HG02759 (cell line): ENCODE measurements around the gene CACNB1.

Source experiments
- ATAC-seq: cut with Tn5 transposase; IDR thresholded peaks from one replicate; pipeline ENCODE4 v1.9.1; 2021; ENCODE audit warnings: mild to moderate bottlenecking, moderate library complexity; ENCODE audit not compliant: unreplicated experiment

The CACNB1 gene

DNA sequence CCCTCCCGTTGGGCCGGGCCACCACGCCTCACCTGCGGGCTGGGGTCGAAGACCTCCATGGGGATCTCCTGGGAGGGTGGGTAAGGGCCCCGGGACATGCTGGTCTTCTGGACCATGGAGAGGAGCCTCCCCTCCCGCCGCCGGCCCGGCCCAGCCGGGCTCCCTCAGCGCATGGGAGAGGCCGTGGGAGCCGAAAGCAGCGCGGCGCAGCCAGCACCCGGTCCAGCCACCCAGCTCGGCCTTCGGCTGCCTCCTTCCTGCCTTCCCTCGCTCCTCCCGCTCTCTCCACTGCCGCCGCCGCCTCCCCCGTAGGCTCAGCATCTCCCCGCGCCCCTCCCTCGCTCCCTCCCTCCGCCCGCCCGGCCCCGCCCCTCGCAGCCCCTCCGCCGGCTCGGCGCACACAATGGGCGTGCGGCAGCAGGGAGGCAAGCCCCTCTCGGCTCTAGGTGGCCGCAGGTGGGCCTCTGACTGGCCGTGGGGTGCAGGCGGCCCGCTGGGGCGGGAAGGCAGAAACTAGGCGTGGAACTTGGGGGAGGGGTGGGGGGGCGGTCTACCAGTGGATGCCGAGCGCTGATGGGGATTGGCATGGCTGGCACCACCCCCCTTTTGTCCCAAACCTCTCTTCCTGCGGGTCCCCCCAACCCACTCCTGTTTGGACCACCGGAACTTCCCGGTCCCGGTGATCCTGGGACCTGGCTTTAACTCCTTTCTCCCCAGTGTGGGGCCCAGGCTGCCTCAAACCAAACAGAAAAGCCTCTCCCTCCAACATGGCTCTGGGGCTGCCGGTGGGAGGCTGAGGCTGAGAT, at the start of gene CACNB1:
TSS of gene CACNB1 (minus strand) at position 290 of the 806 bp plus-strand sequence. CDS start at position 116, 174 bp downstream.
- peak; percentile 42 for ATAC-seq

DNA sequence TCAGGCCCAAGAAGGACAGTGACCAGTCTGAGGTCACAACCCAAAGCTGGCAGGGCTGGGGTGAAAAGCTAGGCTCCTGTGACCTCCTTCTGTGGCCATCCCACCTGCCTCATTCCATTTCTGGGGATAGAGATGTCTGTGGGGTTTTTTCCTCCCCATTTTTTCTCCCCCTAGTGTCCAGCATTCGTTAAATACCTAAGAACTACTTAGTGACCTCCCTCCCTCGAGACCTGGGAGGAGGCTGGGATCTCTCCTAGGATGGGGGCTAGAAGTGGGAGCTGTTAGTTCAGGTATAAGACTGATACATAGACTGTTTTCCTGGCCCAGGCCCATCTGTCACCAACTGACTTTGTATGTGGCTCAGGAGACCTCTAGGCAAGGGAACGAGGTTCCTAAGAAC, 48.8 kb upstream of the CACNB1 start:
- no peak for ATAC-seq

DNA sequence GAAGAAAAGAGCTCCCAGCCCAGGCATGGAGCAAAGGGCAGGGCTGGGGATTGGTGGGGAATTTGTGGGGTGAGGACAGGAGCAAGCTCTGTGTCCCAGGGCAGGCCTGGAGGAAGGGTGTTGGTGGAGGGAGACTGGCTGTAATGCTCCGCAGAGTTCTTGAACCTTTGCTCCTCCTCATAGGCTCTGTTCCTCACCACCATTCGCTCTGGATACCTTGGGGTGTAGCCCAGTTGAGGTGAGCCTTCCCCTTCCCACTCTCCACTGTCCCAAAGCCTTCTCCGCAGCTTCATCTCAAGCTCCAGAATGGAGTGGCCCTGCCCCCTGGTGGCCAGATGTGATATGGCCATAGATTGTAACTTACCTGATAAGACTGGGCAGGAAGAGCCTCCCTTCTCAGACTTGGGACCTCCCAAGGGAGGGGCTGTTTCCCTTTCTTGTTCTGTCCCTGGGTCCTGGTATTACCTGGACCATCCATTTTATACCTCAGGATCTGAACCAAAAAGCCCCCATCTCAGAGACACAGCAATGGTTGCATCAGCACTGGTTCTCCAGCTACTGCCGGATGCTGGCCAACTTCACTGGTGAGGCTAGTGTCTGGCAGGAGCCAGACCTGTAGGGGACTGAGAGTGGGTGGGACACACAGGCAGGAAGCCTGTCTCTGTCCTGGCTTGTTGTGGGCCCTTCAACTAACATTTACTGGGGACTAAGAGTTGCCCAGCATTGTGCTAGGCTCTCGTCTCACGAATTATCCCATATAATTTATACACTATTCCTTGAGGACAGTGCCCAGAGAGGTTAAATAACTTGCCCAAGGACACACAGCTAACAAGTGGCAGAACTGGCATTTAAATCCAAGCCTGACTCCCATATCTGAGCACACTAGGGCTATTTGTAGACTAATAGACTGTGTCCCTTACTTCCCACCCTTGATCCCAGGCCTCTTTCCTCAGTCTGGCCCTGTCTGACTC, 47.4 kb upstream of the CACNB1 start:
- ATAC-seq: no peak

DNA sequence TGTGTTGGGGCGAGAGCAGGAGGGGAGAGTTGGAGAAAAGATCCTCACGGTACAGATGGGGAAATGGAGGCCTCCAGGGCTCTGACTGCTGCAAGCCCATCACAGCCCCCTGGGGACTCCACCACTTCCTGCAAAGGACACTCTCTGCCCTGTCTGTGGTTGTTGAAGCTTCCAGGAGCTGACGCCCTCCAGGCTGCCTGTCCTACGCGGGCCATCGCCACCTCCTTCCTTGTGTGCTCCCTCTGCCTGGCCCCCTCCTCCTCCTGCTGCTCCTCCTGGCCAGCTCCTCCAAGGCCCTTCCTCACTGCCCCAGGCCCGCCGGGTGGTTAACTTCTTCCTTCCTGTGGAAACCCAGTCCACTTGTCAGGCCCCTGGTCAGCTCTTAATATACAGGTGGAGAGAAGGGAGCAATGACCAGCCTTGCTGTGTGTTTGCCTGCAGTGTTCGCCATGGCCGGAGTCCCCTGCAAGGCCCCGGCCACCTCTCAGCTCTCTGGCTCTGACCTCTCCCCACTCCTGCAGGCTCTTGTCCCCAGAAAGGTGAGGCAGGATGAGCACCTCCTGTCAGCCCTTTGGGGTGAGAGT, 46.6 kb upstream of the CACNB1 start:
- ATAC-seq: no peak

DNA sequence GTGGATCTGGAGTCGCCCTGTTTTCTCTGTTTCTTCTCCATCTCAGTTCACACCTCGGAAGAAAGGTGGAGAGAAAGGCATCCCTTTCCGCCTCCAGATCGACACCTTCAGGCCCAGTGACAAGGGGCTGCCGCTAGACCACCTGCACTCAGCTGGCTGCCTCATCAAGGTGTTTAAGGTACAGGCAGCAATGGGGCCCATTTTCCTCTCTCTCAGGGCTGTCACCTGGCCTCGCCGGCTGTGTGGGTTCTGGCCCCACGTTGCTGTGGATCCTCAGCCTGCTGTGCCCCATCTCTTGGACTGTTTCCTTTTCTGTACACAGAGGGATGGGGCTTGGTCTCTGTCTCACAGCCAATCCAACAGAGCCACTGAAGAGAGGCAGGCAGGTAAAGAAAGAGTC, 45.7 kb upstream of the CACNB1 start:
- ATAC-seq: no peak

DNA sequence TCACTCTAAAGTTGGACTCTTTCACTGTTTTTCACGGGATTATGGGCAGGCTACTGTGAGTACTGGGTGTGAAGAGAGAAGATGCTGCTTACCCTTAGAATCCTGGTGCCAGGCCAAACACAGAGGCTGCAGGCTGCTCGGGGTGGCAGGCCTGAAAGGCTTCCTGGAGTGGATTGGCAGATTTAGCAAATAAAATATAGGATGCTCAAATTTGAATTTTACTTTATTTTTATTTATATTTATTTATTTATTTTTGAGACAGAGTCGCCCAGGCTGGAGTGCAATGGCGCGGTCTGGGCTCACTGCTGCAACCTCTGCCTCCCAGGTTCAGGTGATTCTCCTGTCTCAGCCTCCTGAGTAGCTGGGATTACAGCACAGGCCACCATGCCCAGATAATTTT, 43.2 kb upstream of the CACNB1 start:
- ATAC-seq: no peak

DNA sequence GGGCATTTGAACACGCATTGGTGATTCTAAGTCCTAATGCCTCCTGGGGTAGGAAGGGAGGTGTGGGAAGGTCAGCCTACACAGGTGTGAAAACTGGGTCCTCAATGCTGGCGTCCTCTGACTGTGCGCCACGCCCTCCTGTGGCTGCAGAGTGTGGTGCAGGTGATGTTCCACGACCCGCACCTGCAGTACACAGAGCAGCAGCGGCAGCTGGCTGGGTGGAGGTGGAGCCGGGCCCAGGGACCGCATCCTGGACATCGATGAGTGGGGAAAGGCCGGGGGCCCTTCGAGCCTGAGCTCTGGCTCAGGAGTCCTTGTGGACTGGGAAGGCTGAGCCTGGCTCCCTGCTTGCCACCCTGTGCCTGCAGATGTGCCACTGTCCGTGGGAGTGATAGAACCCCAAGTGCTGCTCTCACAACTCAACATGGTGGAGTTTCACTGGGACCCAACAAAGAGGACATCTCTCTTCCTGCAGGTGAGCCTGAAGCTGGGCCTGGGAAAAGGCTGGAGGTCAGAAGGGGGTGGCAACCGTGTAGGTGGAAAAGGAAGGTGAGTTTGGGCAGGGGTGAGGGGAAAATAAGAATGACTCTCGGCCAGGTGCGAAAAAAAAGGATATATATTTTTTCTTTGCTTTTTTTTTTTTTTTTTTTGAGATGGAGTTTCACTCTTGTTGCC, 42.3 kb upstream of the CACNB1 start:
- no peak for ATAC-seq

DNA sequence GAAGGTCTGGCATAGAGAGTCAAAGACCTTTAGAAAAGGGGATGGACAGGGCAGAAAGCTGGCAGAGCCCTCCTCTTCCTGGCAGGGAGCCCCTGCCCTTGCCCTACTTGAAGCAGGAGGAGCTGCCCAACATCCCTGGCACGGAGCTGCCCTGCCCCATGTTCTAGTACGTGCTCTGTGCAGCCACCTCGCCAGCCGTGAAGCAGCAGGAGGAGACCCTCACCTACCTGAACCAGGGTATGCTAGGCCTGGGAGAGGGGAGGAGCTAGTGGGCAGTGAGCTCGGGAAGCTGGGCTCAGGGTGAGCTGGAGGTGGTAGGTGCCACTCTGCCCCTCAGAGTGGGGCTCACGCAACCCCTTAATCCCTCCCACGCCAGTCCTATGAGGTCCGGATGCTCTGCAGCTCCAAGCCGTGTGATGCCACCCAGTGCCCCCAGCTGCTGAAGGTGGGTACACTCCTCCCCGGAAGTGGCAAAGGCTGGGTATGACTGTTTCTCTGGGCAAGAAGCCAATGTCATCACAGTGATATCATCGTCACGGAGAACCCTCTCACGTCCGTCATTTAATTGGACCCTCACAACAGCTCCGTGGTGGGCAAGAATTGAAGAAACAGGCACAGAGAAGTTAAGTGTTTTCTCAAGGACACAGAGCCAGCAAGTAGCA, 41.0 kb upstream of the CACNB1 start:
- no peak for ATAC-seq

DNA sequence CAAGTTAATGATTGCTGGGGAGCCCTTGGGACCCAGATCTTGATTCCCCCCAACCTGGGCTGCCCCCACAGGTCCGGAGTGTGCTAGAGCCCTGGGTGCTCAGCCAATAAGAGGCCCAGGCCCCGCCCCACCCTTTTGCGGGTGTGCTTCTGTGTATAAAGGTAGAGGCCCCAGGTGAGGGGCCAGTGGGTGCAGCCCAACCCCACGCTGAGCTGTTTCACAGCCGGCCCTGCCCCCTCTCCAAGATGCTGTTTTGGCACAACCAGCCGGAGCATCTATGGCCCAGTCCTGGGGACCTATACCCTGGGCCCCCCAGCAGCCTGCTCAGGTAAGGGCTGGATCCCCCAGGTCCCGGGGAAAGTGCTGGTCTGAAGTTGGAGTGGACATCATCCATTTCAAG, 40.1 kb upstream of the CACNB1 start:
- ATAC-seq: no peak

DNA sequence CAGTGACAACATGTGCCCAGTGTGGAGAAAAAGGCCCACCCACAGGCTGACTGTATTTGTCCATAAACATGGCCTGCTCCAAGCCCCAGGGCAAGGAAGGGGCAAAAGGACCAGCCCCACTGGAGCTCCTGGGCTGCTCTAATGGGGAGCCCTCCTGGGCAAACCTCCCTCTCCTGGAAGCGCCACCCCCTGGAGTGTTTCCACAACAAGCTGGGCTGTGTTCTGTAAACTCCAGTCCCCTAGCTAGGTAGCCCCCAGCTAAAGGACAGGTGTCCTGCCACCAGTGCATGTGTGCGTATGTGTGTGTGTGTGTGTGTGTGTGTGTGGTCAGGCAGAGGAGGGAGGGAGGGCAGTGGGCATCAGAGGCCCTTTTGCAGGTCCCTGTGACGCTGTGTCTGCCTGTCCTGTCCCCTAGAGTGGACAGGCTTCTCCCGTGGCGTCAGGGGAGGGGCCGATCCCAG, 39.5 kb upstream of the CACNB1 start:
- no peak for ATAC-seq

DNA sequence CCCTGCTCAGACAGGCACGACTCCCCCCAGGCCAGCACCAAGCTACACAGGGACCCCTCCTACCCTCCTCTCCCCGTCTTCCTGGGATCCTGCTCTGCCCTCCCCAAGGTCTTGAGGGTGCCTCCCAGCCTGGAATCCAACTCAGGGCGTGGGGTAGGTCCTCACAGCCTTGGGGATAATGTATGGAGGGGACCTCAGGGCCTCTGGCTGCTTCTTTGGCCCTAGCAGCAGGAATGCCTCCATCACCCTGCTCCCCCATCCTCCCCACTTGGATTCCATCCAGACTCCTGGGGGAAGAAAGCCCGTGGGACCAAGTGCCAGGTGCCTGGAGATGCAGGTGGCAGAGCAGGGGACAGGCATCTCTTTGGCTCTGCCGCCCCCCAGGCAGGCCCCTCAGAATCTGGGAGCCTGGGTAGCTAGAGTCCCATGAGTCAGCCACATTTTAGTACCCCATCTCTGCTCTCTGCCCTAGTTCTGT, 39.0 kb upstream of the CACNB1 start:
- no peak for ATAC-seq

DNA sequence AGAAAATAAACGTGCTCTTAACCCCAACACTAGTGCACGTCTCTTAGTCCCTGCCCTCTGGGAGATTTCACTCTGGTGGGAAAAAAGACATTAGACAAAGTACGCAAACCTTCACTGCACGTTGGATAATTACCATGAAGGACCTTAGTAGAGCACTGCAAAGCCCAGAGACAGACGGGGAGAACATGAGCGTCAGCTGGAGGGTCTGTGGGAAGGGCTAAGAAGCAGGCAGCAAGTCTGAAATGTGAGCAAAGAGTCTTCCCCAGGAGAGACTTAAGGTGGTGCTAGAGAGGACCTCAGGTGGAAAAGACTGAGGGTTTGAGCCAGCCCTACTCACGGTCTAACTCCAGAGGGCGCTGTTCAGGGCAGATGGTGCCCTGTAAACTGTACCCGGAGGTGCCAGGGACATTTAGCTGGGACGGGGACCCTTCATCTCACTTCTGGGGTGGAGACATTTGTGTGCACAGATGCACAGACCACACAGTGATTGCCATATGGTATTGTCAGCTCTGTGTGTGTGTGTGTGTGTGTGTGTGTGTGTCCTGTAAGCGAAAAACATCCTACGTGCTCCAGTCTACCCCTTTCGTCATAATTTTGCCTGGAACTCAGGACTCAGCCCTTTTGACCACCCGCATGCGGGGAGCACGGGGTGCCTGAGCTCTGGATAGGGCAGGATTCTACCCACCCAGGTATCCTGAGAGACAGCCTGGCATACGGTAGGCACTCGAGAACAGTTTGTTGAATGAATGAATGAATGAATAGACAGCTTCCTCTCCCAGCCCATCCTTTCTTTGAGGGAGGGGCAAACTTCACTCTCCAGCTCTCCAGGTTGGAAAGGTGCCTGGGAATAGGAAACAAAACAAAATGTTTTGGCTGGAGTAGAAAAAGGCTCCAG, 38.3 kb upstream of the CACNB1 start:
- ATAC-seq: no peak

DNA sequence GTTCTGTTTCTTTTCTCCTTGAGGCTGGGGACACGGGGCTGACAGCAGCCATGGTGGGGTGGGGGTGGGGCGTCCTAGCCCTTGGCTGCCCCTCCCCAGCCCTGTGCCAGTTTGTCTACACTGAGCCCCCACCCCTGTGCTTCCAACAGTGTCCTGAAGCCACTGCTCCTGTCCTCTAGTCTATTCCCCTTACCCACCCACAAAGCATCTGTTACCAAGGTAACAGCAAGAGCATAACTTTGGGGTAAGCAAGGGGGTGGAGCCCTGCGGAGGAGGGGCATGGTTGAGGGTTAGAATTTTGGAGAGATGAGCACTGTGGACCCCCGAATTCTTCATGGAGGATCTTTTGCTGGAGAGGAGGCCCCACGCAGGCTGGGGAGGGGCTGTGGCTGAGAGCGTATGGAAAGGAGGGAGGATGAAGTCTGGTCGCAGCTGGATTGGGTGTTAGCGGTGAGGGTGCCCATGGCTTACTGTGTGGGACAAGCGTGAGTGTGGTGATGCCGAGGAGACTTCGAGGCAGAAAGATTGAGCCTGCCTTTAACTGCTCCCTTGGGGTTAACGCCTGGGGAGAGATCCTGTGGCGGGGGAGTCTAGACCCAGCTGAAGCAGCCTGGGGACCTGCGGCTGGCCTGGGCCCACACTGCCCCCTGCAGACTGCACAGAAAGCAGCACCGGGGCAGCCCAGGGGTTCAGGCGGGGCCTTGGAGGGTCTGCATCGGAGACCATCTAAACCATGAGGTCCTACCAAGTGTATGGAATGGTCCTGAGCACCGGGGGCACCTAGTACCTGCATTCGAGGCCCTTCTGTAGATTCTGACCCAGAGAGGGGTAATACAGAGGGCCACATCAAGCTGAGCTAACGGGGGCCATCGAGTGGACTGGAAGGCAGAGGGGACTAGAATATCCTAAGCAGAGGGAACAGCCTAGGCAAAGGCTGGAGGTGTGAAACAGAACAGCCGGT, 34.4 kb upstream of the CACNB1 start:
- peak; percentile 52 for ATAC-seq

DNA sequence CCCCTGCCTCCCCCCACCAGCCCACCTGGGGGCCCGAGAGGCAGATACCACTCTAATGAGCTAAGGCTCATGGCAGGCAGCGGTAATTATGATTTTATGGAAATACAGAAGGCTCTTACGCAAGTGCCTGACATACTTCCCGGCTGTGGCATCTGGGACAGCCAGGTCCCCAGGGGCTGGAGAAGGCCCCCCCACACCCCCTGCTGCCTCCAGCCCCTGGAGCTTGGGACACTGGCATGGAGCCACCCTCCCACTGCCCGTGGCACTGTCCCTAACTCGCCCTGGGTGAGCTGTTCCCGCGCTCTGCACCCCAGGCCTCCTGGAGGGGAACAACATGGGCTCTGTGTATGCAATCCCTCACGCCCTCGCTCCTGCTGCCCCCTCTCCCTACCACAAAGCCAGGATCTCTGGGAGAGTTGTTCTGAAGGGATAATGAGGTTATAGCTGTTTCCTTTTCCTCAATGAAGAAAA, 33.7 kb upstream of the CACNB1 start:
- no peak for ATAC-seq

DNA sequence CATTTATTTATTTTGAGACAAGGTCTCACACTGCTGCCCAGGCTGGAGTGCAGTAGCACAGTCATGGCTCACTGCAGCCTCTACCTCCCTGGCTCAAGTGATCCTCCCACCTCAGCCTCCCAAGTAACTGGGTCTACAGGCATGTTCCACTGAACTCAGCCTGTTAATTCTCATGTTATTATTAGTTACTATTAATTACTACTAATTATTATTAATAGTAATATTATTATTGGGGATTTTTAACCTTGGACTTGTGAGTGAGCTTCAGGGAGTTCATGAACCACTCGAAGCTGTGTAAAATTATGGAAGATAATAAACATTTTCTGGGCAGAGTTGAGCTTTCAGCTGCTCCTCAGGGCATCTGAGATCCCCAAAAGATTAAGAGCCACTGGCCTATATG, 32.9 kb upstream of the CACNB1 start:
- ATAC-seq: no peak

DNA sequence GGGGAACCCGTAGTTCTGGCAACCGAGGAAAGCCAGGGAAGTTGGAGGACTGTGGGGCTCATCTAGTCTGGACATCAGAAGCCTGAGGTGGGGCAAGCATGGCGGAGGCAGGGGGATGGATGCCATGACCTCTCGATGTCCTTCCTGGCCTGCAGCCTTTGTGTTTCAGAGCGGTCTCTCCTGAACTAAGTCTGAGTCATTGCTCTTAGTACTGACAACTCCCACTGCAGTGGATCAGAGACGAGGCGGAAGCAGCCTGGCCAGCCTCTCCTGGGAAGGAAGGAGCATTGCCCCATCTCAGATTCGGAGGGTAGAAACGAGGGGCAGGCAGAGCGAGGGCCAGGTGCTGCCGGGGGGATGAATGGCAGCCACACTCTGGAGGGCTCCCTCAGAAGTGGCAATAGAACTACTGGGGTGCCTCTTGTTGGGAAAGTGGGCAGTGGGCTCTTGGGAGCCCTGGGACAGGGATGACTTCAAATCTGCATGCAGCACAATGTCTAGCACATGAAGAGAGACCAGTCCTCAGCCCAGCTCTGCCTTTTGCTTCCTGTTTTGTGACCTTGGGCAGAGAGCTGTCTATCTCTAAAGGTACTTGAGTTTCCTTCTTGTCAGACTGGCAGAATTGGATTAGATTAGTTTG, 31.9 kb upstream of the CACNB1 start:
- ATAC-seq: no peak

DNA sequence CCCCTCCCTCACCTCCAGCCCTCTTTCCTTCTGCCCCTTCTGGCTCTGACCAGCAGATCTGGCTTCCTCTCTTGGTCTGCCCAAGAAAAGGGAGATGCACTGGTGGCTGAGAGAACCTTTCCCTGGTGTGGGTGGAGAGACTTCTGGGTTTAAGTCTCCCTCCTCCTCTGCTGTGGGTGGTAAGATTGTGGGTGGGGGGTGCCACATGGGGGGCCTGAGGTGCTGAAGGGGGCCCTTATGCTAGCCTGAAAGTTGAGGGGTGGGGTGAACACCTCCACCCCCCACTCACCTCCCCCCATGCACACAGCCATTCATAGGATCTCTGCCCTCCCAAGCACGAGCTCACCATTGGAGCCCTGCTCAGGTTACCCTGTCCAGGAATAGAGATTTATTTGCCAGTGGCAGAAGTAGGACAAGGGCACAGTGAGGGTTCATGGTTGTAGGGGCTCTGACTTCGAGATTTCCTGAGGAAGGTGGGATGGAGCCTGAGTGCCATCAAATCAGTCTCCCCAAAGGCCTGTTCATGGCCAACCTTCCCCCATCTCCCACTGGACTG, 30.0 kb upstream of the CACNB1 start:
- no peak for ATAC-seq
